Sigmoid colon (tissue), 7 donors: ENCODE results near the gene ZACN. TPM values are rescaled to one million over a fixed set of nuclear protein-coding genes. Genes with fewer than 3 reads are reported as not detected.

Source experiments
- DNase-seq: peaks from one replicate; pipeline ENCODE4 v3.0.0-alpha.2; 2019
- H3K27ac ChIP-seq, 4 donors: fragments of 200-600 bp; sonication (generic); one replicate each; pipeline ENCODE4 v1.5.1; 2016 to 2019; ENCODE audit warnings: mild to moderate bottlenecking in 1 of 4
- H3K27me3 ChIP-seq, 3 donors: fragments of 200-600 bp; sonication (generic); one replicate each; pipeline ENCODE4 v1.5.1; 2019; ENCODE audit warnings: mild to moderate bottlenecking in 1 of 3
- H3K36me3 ChIP-seq, 4 donors: fragments of 200-600 bp; sonication (generic); one replicate each; pipeline ENCODE4 v1.5.1; 2016 to 2019
- H3K4me1 ChIP-seq, 4 donors: fragments of 200-600 bp; sonication (generic); one replicate each; pipeline ENCODE4 v1.5.1; 2017 to 2019
- H3K4me3 ChIP-seq, 4 donors: fragments of 200-600 bp; sonication (generic); one replicate each; pipeline ENCODE4 v1.5.1; 2017 to 2019; ENCODE audit warnings: mild to moderate bottlenecking in 2 of 4, moderate library complexity in 1 of 4
- H3K9me3 ChIP-seq, 4 donors: fragments of 200-600 bp in 3 of 4; sonication (generic) in 3 of 4; one replicate each; pipeline versions ENCODE4 v1.5.1 to v1.6.1; 2013 to 2019
- EP300 ChIP-seq, 4 donors: sonication (generic); formaldehyde crosslinking; IDR thresholded peaks; one replicate each; pipeline ENCODE4 v1.6.1; 2017; ENCODE audit warnings: antibody characterized with exemption in 4 of 4
- POLR2A ChIP-seq, 2 donors: fragments of 450-650 bp; IDR thresholded peaks; one replicate each; pipeline ENCODE4 v1.6.1; 2016; ENCODE audit warnings: antibody characterized with exemption in 2 of 2, mild to moderate bottlenecking in 2 of 2, moderate library complexity in 2 of 2
- POLR2AphosphoS5 ChIP-seq, 4 donors: sonication (generic); formaldehyde crosslinking; IDR thresholded peaks; one replicate each; pipeline ENCODE4 v1.6.1; 2017; ENCODE audit warnings: antibody characterized with exemption in 4 of 4
- WGBS, 2 donors: extraction: QIAGEN DNeasy Blood & Tissue Kit; methylation state at CpG; one replicate each; pipeline ENCODE4 v1.1.7; 2013; 5-methylcytosine and 5-hydroxymethylcytosine counted together
- intact Hi-C: fragments of 100-400 bp; cut with DNase I; formaldehyde crosslinking; loops from one replicate; pipeline ENCODE4 v1.15.1; 2023
- polyA plus RNA-seq, 3 donors: library from polyadenylated mRNA; stranded (reverse); fragments of 200-250 nt; gene quantifications; one replicate each; pipeline ENCODE4 v1.2.3, GENCODE V29; 2013
- total RNA-seq, 4 donors: library from RNA; depleted of rRNA; stranded (reverse); fragments of >200 nt; gene quantifications; one replicate each; pipeline ENCODE4 v1.1.0, GENCODE V29; 2016
- TF ChIP-seq, protein P1 (sequence below), 4 experiments: fragments of 450-650 bp in 3 of 4; fragments of 200-600 bp in 1 of 4; IDR thresholded peaks; one replicate each; pipeline ENCODE4 v1.5.1; 2016 to 2019; ENCODE audit warnings: antibody characterized with exemption in 4 of 4, mild to moderate bottlenecking in 3 of 4, moderate library complexity in 2 of 4
- donor health status: healthy with polysubstance abuse.
- donor health status: Bipolar disorder and iron deficiency.
- donor health status: healthy.

The ZACN gene
- total and polyA plus RNA-seq, 7 donors: 0.16 to 3.5 (median 1.2) TPM

DNA sequence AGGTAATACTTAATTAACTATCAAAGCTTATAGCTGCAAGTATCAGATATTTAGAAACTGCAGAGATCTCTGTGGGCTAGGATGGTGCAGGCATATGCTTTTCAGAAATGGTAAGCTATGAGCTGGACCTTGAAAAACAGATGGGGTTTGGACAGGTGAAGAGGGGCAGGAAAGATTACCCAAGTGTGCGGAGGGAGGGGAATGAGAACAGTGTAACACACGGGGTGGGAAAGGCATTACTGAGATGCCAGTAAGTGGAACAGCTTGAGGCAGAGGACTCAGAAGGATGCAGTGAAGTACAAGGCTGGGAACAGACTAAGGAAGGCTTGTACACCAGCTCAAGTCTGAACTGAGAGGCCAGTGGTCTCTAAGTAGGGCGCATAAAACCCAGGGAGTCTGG is 29.7 kb upstream of the ZACN start:
- peaks cover 40 to 93% (median 59%) of the 10 kb centered on the region in 4 donors for H3K36me3 ChIP-seq
- no peak for DNase-seq
- H3K27ac ChIP-seq: peak overlapping the region in 3 of 4 donors; percentile 4 to 67 (median 63)
- H3K9me3 ChIP-seq: no peaks in the 10 kb centered on the region
- H3K4me1 ChIP-seq: peaks cover 0 to 41% (median 30%) of the 10 kb centered on the region in 4 donors
- intact Hi-C loops: no loop called here
- no peak overlapping the region for H3K4me3 ChIP-seq
- TF ChIP-seq POLR2AphosphoS5 (IDR thresholded peaks at IDR 0.05) (no peak), POLR2A (IDR thresholded peaks at IDR 0.05) (no peak), EP300 (IDR thresholded peaks at IDR 0.05) (no peak)
- TF ChIP-seq, protein P1, sequence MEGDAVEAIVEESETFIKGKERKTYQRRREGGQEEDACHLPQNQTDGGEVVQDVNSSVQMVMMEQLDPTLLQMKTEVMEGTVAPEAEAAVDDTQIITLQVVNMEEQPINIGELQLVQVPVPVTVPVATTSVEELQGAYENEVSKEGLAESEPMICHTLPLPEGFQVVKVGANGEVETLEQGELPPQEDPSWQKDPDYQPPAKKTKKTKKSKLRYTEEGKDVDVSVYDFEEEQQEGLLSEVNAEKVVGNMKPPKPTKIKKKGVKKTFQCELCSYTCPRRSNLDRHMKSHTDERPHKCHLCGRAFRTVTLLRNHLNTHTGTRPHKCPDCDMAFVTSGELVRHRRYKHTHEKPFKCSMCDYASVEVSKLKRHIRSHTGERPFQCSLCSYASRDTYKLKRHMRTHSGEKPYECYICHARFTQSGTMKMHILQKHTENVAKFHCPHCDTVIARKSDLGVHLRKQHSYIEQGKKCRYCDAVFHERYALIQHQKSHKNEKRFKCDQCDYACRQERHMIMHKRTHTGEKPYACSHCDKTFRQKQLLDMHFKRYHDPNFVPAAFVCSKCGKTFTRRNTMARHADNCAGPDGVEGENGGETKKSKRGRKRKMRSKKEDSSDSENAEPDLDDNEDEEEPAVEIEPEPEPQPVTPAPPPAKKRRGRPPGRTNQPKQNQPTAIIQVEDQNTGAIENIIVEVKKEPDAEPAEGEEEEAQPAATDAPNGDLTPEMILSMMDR (IDR thresholded peaks at IDR 0.05): no peak
- H3K27me3 ChIP-seq: no peaks in the 10 kb centered on the region
- WGBS, 2 donors: 92 to 93% methylated on average over 3 of the region's 3 CpGs

DNA sequence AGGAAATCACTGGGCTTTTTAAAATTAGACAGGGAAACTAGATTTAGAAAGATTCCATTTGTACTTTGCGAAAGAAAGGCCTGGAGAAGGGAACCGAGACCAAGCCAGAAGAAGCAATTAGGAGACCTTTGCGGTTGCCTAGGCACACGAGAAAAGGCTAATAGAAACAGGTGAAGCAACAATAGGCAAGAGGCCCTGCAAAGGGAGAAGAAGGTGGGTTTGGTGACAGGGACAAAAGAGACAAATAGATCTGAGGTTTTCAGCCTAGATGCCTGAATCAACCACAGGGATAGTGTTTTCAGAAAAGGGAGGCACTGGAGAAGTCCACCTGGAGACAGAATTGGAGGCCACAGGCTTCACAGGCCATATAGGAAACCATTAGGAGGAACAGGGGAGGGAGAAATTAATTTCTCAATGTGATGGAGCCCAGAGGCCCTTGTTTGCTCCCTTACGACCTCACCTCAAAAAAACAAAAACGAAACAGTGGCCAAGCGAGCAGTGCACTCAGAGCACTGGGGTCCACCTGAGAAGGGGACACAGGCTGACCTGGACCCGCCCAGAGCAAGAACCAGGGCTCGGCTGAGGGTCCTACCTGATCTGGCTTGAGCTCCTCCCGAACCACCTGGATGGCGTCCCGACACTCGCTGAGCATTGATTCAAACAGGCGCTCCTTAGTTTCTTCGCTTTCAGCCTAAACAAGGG is 29.0 kb upstream of the ZACN start:
- H3K9me3 ChIP-seq: no peaks in the 10 kb centered on the region
- no peaks in the 10 kb centered on the region for H3K27me3 ChIP-seq
- TF ChIP-seq, protein P1 (IDR thresholded peaks at IDR 0.05): no peak
- TF ChIP-seq POLR2A (IDR thresholded peaks at IDR 0.05): no peak
- no peak for TF ChIP-seq EP300 (IDR thresholded peaks at IDR 0.05)
- TF ChIP-seq POLR2AphosphoS5 (IDR thresholded peaks at IDR 0.05): no peak
- peak overlapping the region in 3 of 4 donors; percentile 36 to 67 (median 63) for H3K27ac ChIP-seq
- intact Hi-C loops: no loop called here
- 95 to 96% methylated on average over 15 of the region's 15 CpGs for WGBS, 2 donors
- H3K36me3 ChIP-seq: peaks cover 36 to 93% (median 53%) of the 10 kb centered on the region in 4 donors
- no peak for DNase-seq
- peaks cover 0 to 41% (median 30%) of the 10 kb centered on the region in 4 donors for H3K4me1 ChIP-seq
- H3K4me3 ChIP-seq: no peak overlapping the region

DNA sequence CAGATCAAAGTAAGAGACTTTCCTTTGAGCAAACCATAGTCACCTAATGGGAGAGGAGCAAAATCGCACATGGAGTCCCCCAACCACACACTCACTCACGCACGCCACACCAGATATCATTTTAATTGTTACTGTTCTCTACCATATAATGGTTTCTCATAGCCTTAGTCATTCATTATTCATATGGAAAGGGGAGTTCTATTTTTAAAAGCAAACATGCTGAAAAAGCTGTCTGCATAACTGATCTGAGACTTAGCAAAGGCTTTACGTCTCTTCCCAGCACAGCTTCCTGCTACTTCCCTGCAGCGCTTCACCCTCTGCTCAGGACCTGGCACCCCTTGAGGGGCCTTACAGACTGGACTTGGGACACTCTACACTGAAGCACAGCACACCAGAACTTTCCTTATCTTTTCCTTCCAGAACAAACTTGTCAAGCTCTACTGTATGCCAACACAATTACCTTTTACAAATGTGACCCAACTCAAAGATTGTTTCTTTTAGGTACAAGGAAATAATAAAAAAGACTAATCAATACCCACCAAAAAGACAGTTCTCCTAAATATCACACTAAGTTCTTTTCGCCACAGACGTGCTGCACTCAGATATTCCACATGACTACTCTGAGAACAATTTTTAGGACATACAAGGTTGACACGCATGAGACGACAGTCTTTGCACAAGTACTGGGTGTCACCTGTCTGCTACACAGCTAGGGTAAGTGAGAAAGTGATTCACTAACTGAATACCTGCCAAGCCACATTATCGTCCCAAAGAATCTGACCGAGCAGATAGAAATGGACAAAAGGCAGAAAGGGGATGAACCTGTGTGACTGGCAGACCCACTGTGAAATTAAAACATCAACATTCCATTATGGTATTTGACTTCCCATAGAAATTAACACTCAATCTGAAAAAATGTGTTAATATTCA is 28.2 kb upstream of the ZACN start:
- Histone ChIP-seq H3K27ac (peak overlapping the region in 3 of 4 donors; percentile 36 to 67 (median 63)), H3K36me3 (peaks cover 29 to 93% (median 48%) of the 10 kb centered on the region in 4 donors), H3K27me3 (no peaks in the 10 kb centered on the region), H3K4me3 (no peak overlapping the region), H3K4me1 (peaks cover 0 to 41% (median 30%) of the 10 kb centered on the region in 4 donors), H3K9me3 (no peaks in the 10 kb centered on the region)
- TF ChIP-seq POLR2AphosphoS5 (IDR thresholded peaks at IDR 0.05) (no peak), EP300 (IDR thresholded peaks at IDR 0.05) (no peak), POLR2A (IDR thresholded peaks at IDR 0.05) (no peak)
- TF ChIP-seq, protein P1 (IDR thresholded peaks at IDR 0.05): no peak
- DNase-seq: no peak
- intact Hi-C loops: no loop called here
- WGBS, 2 donors: 78 to 79% methylated on average over 11 of the region's 11 CpGs

DNA sequence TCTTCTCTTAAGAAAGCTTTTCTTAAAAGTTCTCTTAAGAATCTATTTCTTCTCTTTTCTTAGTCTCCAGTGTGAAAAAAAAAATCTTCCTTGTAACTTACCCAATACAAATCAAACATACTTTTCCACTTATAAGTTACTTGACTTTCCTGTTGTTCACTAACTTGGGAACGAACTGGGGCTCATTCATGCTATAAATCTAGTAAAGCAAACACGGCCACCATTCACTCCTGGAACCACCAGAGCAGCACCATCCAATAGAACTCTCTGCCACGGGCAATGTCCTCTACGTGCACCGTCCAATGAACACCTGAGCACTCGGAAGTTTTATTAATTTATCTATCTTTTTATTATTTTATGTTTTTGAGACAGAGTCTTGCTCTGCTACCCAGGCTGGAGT is 27.4 kb upstream of the ZACN start:
- WGBS, 2 donors: 36 to 59% methylated on average over 6 of the region's 6 CpGs

More for the DNA sequence above, 27.4 kb upstream of the ZACN start:
- Histone ChIP-seq H3K4me1 (peaks cover 0 to 41% (median 30%) of the 10 kb centered on the region in 4 donors), H3K4me3 (no peak overlapping the region), H3K27ac (peak overlapping the region in 3 of 4 donors; percentile 36 to 67 (median 63)), H3K36me3 (peaks cover 35 to 93% (median 48%) of the 10 kb centered on the region in 4 donors), H3K9me3 (no peaks in the 10 kb centered on the region), H3K27me3 (no peaks in the 10 kb centered on the region)
- TF ChIP-seq POLR2AphosphoS5 (IDR thresholded peaks at IDR 0.05) (no peak), POLR2A (IDR thresholded peaks at IDR 0.05) (no peak), EP300 (IDR thresholded peaks at IDR 0.05) (no peak)
- TF ChIP-seq, protein P1 (IDR thresholded peaks at IDR 0.05): no peak
- no peak for DNase-seq
- intact Hi-C loops: no loop called here
